GM12874 (cell line): ENCODE results near the gene RRP7A.

Experiments
- CTCF ChIP-seq: IDR thresholded peaks from 2 replicates; pipeline ENCODE4 v1.5.1; 2011; ENCODE audit warnings: low read depth, mild to moderate bottlenecking, control low read depth, low read length, moderate library complexity; ENCODE audit not compliant: insufficient read depth

RRP7A gene

GRCh38 chr22:42519525-42520401 is at the start of gene RRP7A:
TSS of gene RRP7A (minus strand) at chr22:42519796. CDS start at chr22:42519786, 10 bp downstream.
- TF ChIP-seq CTCF: no peak

- TF ChIP-seq CTCF: no peak
Observed at GRCh38 chr22:42565956-42566355, 46.4 kb upstream of the RRP7A start.

- no peak for TF ChIP-seq CTCF
Observed at GRCh38 chr22:42564699-42565098, 45.1 kb upstream of the RRP7A start.

GRCh38 chr22:42562684-42563083 is 43.1 kb upstream of the RRP7A start:
- no peak for TF ChIP-seq CTCF

- TF ChIP-seq CTCF: no peak
Observed at GRCh38 chr22:42562279-42562678, 42.7 kb upstream of the RRP7A start.

- TF ChIP-seq CTCF: no peak
Observed at GRCh38 chr22:42561856-42562255, 42.3 kb upstream of the RRP7A start.

- peak; percentile 50; the same call in 1 of the 2 replicates for TF ChIP-seq CTCF
Observed at GRCh38 chr22:42560781-42561180, 41.2 kb upstream of the RRP7A start.
